ENCODE data around the gene RASSF10. TPM values are rescaled to one million over a fixed set of nuclear protein-coding genes. Genes with fewer than 3 reads are reported as not detected.

RASSF10 gene
- total RNA-seq, 4 donors from 2014 or later: 0.27 to 1.3 TPM; not detected in 2

GRCh38 chr11:12998336-12998735 is 10.8 kb upstream of the RASSF10 start:
- Histone ChIP-seq H3K4me1 (no peaks in the 10 kb centered on the region), H3K4me3 (no peak overlapping the region), H3K9me3 (no peaks in the 10 kb centered on the region), H3K36me3 (no peaks in the 10 kb centered on the region), H3K27me3 (peaks cover 8% of the 10 kb centered on the region), H3K27ac (no peak overlapping the region)
- WGBS, 2 donors (ENCODE audit: low coverage in 1 of 2): 84 to 85% methylated on average over 3 to 5 of the region's 5 CpGs
- ATAC-seq: no peak
- TF ChIP-seq CTCF (IDR thresholded peaks at IDR 0.05) (no peak), EP300 (IDR thresholded peaks at IDR 0.05) (no peak), POLR2AphosphoS5 (IDR thresholded peaks at IDR 0.05) (no peak), POLR2A (IDR thresholded peaks at IDR 0.05) (no peak)

GRCh38 chr11:12999597-12999996 is 9.5 kb upstream of the RASSF10 start:
- peak; percentile 40 for ATAC-seq
- no peaks in the 10 kb centered on the region for H3K36me3 ChIP-seq
- no peaks in the 10 kb centered on the region for H3K4me1 ChIP-seq
- WGBS, 2 donors (ENCODE audit: low coverage in 1 of 2): 83 to 89% methylated on average over 5 to 7 of the region's 7 CpGs
- no peak overlapping the region for H3K4me3 ChIP-seq
- no peak overlapping the region for H3K27ac ChIP-seq
- no peaks in the 10 kb centered on the region for H3K9me3 ChIP-seq
- peaks cover 10% of the 10 kb centered on the region for H3K27me3 ChIP-seq
- TF ChIP-seq EP300 (IDR thresholded peaks at IDR 0.05) (no peak), CTCF (IDR thresholded peaks at IDR 0.05) (no peak), POLR2AphosphoS5 (IDR thresholded peaks at IDR 0.05) (no peak), POLR2A (IDR thresholded peaks at IDR 0.05) (no peak)

- Histone ChIP-seq H3K27me3 (peaks cover 15% of the 10 kb centered on the region), H3K4me1 (no peaks in the 10 kb centered on the region), H3K4me3 (no peak overlapping the region), H3K36me3 (no peaks in the 10 kb centered on the region), H3K27ac (no peak overlapping the region), H3K9me3 (no peaks in the 10 kb centered on the region)
- 94 to 96% methylated on average over 3 of the region's 3 CpGs for WGBS, 2 donors (ENCODE audit: low coverage in 1 of 2)
- TF ChIP-seq CTCF (IDR thresholded peaks at IDR 0.05) (no peak), POLR2AphosphoS5 (IDR thresholded peaks at IDR 0.05) (no peak), POLR2A (IDR thresholded peaks at IDR 0.05) (no peak), EP300 (IDR thresholded peaks at IDR 0.05) (no peak)
- ATAC-seq: no peak
Observed at GRCh38 chr11:13000116-13000515, 9.0 kb upstream of the RASSF10 start.

- peaks cover 21% of the 10 kb centered on the region for H3K27me3 ChIP-seq
- no peaks in the 10 kb centered on the region for H3K4me1 ChIP-seq
- no peaks in the 10 kb centered on the region for H3K9me3 ChIP-seq
- TF ChIP-seq POLR2AphosphoS5 (IDR thresholded peaks at IDR 0.05) (no peak), POLR2A (IDR thresholded peaks at IDR 0.05) (no peak), EP300 (IDR thresholded peaks at IDR 0.05) (no peak), CTCF (IDR thresholded peaks at IDR 0.05) (no peak)
- no peak for ATAC-seq
- 50 to 66% methylated on average over 4 to 5 of the region's 5 CpGs for WGBS, 2 donors (ENCODE audit: low coverage in 1 of 2)
- no peaks in the 10 kb centered on the region for H3K36me3 ChIP-seq
- H3K27ac ChIP-seq: no peak overlapping the region
- H3K4me3 ChIP-seq: no peak overlapping the region
Observed at GRCh38 chr11:13000721-13001120, 8.4 kb upstream of the RASSF10 start.

- Histone ChIP-seq H3K4me1 (peaks cover 0 to 6% (median 4%) of the 10 kb centered on the region in 3 donors), H3K4me3 (no peak overlapping the region), H3K36me3 (no peaks in the 10 kb centered on the region), H3K27me3 (peaks cover 53% of the 10 kb centered on the region), H3K9me3 (peaks cover 0 to 7% (median 0%) of the 10 kb centered on the region in 3 donors), H3K27ac (no peak overlapping the region)
- WGBS, 2 donors (ENCODE audit: low coverage in 1 of 2): 24 to 56% methylated on average over 1 to 4 of the region's 4 CpGs
- ATAC-seq: no peak
- no peak for TF ChIP-seq POLR2AphosphoS5 (IDR thresholded peaks at IDR 0.05)
- no peak for TF ChIP-seq POLR2A (IDR thresholded peaks at IDR 0.05)
- no peak for TF ChIP-seq EP300 (IDR thresholded peaks at IDR 0.05)
- TF ChIP-seq CTCF (IDR thresholded peaks at IDR 0.05): no peak
Observed at GRCh38 chr11:13003736-13004493, 5.2 kb upstream of the RASSF10 start.

Measured in gastroesophageal sphincter (tissue), 4 donors.